Progenitor cell of endocrine pancreas (in vitro differentiated cells): ENCODE results near the gene ISCA1. TPM values are rescaled to one million over a fixed set of nuclear protein-coding genes. Genes with fewer than 3 reads are reported as not detected.
"Not testable (repeated sequence)": the region's sequence is repeated elsewhere in the genome, so short reads cannot be mapped to it uniquely, and the experiment has no call there.

Experiments used
- DNase-seq: peaks from one replicate; pipeline ENCODE4 v3.0.0; 2021; ENCODE audit warnings: low spot score; ENCODE audit not compliant: unreplicated experiment
- H3K27ac Mint-ChIP-seq: 2 replicates; pipeline ENCODE4 v1.8.0; 2021; ENCODE audit warnings: mild to moderate bottlenecking, moderate library complexity, mixed read lengths
- H3K27me3 Mint-ChIP-seq: 2 replicates; pipeline ENCODE4 v1.8.0; 2021; ENCODE audit warnings: mixed read lengths
- H3K36me3 Mint-ChIP-seq: 2 replicates; pipeline ENCODE4 v1.8.0; 2022; ENCODE audit warnings: mixed read lengths; ENCODE audit not compliant: insufficient read depth
- H3K4me1 Mint-ChIP-seq: 2 replicates; pipeline ENCODE4 v1.8.0; 2021; ENCODE audit warnings: low read depth, mixed read lengths
- H3K4me3 Mint-ChIP-seq: 2 replicates; pipeline ENCODE4 v1.8.0; 2021; ENCODE audit warnings: low read depth, mild to moderate bottlenecking, moderate library complexity, mixed read lengths
- H3K9me3 Mint-ChIP-seq: 2 replicates; pipeline ENCODE4 v1.8.0; 2021; ENCODE audit warnings: low read depth, mixed read lengths
- total RNA-seq: library from RNA; stranded (reverse); gene quantifications from 2 replicates; pipeline ENCODE4 v1.2.1, GENCODE V29; 2021
- TF ChIP-seq, protein P1 (sequence below): fragments of 200-600 bp; sonication (generic); IDR thresholded peaks from one replicate; pipeline ENCODE4 v1.5.0; 2021; ENCODE audit warnings: antibody characterized with exemption, mild to moderate bottlenecking; ENCODE audit not compliant: unreplicated experiment

ISCA1 gene
- total RNA-seq, 1 donor from 2014 or later: 37.9 TPM

DNA sequence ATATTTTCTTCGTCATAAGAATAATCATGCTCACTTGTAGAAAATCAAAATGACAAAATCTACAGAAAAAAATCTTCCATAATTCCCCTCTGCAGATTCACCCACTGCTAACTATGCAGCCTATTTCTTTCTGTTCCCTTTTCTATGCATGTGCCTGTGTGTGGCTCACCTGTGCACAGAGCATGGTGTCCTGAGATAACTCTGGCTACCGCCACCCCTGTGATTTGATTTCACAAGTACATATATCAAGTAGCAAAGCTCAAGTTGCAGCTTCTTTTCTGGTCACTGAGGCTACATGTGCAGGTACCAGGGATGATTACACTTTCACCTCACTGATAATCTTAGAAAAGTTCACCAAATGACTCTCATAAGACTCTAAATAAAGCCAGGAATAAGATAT is 18.4 kb upstream of the ISCA1 start:
- no peaks in the 10 kb centered on the region for H3K4me1 Mint-ChIP-seq
- H3K27ac Mint-ChIP-seq: no peak overlapping the region
- H3K4me3 Mint-ChIP-seq: no peak overlapping the region
- TF ChIP-seq, protein P1, sequence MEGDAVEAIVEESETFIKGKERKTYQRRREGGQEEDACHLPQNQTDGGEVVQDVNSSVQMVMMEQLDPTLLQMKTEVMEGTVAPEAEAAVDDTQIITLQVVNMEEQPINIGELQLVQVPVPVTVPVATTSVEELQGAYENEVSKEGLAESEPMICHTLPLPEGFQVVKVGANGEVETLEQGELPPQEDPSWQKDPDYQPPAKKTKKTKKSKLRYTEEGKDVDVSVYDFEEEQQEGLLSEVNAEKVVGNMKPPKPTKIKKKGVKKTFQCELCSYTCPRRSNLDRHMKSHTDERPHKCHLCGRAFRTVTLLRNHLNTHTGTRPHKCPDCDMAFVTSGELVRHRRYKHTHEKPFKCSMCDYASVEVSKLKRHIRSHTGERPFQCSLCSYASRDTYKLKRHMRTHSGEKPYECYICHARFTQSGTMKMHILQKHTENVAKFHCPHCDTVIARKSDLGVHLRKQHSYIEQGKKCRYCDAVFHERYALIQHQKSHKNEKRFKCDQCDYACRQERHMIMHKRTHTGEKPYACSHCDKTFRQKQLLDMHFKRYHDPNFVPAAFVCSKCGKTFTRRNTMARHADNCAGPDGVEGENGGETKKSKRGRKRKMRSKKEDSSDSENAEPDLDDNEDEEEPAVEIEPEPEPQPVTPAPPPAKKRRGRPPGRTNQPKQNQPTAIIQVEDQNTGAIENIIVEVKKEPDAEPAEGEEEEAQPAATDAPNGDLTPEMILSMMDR: no peak
- H3K27me3 Mint-ChIP-seq: no peaks in the 10 kb centered on the region
- no peaks in the 10 kb centered on the region for H3K9me3 Mint-ChIP-seq
- H3K36me3 Mint-ChIP-seq: peaks cover 33% of the 10 kb centered on the region
- no peak for DNase-seq

DNA sequence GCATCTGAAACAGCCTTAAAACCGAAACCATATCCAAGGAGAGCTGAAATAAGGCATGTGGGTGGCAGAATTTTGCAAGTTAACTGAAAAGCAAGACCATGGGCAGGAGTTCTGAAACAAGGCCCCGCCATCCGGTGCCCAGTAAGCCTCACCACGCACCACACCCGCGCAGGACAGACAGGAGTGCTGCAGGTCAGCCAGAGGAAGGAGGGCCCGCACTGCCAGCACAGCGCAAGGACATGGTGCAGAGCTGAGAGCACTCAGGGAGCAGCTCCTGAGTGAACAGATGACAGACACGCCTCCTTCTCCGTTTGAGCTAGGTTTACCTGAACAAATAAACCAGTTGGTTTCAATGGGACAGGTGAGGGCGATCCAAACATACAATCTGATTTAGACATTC is 16.5 kb upstream of the ISCA1 start:
- Mint-ChIP-seq H3K27me3 (no peaks in the 10 kb centered on the region), H3K4me1 (no peaks in the 10 kb centered on the region), H3K9me3 (no peaks in the 10 kb centered on the region), H3K4me3 (no peak overlapping the region), H3K36me3 (peaks cover 30% of the 10 kb centered on the region), H3K27ac (no peak overlapping the region)
- DNase-seq: no peak
- TF ChIP-seq, protein P1: no peak

DNA sequence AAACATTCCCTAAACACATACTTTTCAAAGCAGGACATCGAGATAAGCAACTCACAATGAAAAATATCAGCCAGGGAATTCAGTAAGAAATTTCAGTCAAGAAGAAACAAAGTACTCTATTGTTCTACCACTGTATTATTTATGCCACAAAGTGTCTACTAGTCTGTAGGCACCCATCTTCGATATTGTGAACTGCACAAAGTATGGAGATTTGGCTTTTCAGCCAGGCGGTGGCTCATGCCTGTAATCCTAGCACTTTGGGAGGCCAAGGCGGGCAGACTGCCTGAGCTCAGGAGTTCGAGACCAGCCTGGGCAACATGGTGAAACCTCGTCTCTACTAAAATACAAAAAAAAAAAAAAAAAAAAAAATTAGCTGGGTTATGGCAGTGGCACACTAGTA is 8.0 kb upstream of the ISCA1 start:
- DNase-seq, H3K4me1 Mint-ChIP-seq, H3K27me3 Mint-ChIP-seq, H3K9me3 Mint-ChIP-seq, H3K4me3 Mint-ChIP-seq, H3K27ac Mint-ChIP-seq, H3K36me3 Mint-ChIP-seq: not testable (repeated sequence)

DNA sequence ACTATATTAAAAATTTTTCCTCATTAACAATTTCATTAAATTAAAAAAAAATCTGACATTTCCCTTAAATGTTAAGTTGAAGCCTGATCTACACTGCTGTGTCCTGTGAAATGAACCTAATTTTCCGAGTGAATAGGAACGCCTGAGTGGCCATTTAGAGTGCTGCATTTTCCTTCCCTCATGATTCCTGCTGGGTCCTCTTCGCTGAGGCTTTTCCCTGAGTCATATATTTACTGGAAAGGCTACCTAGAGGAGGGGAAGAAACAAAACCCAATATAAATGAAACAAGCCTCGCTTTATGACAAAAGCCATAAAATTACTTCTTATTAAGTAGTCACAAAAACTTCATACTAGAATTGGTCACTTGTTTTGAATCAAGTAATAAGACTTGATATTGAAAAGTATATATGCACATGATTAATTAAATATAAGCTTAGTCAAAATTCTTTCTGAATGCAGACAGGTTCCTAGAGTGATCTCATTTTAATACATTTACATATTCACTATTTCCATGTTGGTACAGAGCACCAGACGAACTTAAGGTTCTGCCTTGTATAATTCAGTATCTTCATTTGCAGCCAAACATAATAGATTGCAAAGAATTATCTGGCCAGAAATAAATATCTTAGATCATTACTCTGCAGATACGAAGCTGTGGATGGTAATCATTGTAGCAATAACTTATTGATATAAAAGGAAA is 6.3 kb upstream of the ISCA1 start:
- no peak overlapping the region for H3K4me3 Mint-ChIP-seq
- DNase-seq: no peak
- TF ChIP-seq, protein P1: no peak
- H3K27ac Mint-ChIP-seq: no peak overlapping the region
- no peaks in the 10 kb centered on the region for H3K9me3 Mint-ChIP-seq
- no peaks in the 10 kb centered on the region for H3K4me1 Mint-ChIP-seq
- H3K36me3 Mint-ChIP-seq: peaks cover 1% of the 10 kb centered on the region
- no peaks in the 10 kb centered on the region for H3K27me3 Mint-ChIP-seq

DNA sequence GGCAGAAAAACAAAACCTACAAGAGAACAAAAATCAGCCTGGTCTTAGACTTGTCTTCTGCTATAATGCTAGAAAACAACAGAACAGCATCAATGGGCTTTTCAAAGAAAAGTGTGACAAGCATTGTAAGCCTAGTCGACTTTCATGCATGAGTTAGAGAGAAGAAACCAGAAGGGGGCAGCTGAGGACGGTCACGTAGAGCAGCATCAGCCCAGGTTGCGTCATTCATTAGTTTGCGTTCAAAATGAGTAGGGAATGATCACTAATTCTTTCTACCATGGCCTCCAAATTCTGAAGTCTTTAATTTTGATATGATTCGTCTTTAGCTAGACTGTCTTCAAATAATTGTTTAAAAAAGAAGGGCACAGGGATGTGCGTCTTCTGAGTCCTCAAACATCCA is 4.7 kb upstream of the ISCA1 start:
- TF ChIP-seq, protein P1: peak; percentile 46
- no peak for DNase-seq
- Mint-ChIP-seq H3K27ac (no peak overlapping the region), H3K36me3 (peaks cover 1% of the 10 kb centered on the region), H3K4me1 (peaks cover 5% of the 10 kb centered on the region), H3K4me3 (no peak overlapping the region), H3K9me3 (no peaks in the 10 kb centered on the region), H3K27me3 (peaks cover 5% of the 10 kb centered on the region)

DNA sequence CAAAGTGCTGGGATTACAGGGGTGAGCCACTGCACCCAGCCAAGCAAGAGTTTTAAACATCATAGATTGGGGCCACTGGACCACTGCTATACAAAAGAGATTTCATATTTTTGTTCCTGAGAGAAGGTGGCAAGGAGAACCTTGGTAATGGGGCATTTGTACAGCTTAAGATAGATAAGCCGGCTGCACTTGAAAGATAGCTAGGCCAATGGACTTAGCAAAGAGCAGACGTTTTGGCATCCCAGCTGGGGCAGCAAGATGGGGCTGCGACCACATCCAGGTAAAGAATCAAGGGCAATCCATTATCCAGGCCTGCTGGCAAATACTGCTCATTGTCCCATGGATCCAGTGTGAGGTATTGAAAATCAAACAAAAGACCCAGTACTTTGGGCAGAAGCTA is 3.9 kb upstream of the ISCA1 start:
- Mint-ChIP-seq H3K4me1 (peaks cover 7% of the 10 kb centered on the region), H3K27me3 (peaks cover 5% of the 10 kb centered on the region), H3K4me3 (no peak overlapping the region), H3K9me3 (no peaks in the 10 kb centered on the region), H3K27ac (no peak overlapping the region), H3K36me3 (peaks cover 1% of the 10 kb centered on the region)
- no peak for DNase-seq
- TF ChIP-seq, protein P1: no peak
